CD1c-positive myeloid dendritic cell (primary cell): ENCODE measurements around the gene TDO2.
"Not testable (repeated sequence)": the region's sequence is repeated elsewhere in the genome, so short reads cannot be mapped to it uniquely, and the experiment has no call there.

ENCODE experiments used
- DNase-seq: peaks from one replicate; pipeline ENCODE4 v3.0.0-alpha.2; 2016; ENCODE audit errors: extremely low spot score

TDO2 gene

DNA sequence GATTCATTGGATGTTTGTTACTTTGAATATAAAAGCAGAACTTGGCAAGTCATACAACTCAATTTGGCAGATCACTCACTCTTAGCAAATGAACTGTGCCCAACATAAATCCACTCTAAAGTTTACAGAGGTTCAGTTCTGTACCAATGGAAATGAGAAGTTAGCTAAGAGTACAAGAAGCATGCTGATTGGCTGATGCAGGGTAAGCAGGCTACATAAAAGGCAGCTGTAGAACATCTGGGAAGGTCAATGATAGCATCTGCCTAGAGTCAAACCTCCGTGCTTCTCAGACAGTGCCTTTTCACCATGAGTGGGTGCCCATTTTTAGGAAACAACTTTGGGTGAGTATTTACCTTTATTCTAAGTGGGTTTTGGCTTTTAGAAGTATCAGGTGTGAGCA lies at the start of gene TDO2:
TSS of gene TDO2 (plus strand) at position 244 of the 400 bp plus-strand sequence. CDS start at position 307, 63 bp downstream.
- DNase-seq: no peak

DNA sequence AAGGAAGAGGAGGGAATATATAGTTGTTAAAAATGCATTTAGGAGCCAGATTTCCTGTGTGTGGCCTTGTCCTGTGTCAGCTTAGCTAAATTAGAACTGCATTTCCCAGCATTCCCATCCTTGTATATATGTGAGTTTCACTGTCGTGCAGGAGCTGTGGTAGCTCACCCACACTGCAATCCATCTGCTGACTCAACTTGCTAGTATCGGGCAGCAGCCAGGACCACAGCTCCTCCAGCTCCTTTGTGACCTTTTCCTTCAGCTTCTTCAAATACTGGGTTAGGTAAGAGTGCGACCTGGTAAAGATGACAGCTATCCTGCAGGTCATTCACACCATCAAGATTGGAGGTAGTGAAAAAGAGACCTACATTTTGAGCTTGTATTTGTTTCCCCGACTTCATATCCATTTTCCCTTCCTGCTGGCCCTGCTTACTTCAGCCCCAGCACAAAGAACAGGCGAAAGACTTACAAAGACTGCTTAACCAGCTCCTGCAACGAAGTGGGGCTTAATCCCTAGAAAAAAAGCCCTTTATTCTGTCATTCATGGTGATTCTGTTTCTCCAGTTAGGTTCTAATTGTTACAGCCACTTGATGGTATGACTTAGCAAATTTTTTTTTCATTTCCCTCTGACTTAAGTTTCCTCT lies 48.8 kb upstream of the TDO2 start:
- DNase-seq: no peak

DNA sequence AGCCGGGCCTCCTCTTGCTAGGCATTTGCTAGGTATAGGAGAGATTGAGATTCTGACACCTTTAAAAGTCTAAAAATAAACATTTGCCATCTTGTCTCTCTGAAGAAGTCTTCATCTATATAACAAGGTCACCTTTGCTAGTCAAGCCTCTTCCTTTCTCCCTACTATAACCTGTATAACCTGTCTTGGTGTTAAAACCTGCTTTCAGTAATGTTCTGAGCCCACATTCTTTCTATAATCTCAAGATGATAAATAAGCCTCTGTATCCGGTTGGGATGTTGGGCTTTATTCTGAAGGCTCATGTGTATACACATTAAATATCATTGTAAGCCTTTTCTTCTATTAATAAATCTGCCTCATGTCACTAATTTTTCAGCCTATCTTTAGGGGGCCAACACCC lies 47.6 kb upstream of the TDO2 start:
- DNase-seq: no peak

DNA sequence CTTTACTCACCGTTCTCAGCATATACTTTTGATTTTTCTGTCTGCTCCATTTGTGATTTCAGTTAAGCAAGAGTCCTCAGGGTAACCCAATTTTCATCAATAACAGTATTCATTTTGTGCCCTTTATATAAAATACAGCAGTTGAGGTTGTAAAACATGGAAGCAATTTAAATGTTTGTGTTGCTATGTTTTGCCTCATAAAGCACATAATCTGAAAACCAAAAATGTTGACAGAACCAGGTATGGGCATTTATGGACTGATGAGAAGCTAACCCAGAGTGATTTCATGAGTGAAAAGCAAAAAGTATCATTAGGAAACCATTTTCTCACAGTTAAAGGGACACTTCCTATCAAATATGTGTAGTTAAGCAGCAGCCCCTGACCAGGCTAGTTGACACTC lies 37.3 kb upstream of the TDO2 start, which contains the start of gene ASIC5:
TSS of gene ASIC5 (minus strand) at position 101 of the 400 bp plus-strand sequence. CDS start at position 50, 51 bp downstream.
- DNase-seq: no peak

DNA sequence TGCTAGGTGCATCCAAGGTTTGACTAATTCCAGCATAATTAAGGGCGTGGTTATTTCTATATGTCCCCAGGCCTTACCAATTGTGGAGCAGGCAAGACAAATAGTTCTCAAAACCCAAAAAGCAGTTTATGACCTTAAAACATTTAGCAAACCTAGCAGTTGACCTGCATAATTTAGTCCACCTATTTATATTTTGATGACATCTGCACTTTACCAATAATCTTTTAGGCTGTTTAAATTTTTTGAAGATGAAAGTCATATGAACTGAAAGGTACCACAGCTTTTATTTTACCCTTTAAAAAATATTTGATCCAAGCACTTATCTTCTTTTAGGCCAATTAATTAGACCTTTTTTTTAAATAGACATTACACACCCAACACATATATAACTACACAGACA lies 27.6 kb upstream of the TDO2 start:
- DNase-seq: no peak

DNA sequence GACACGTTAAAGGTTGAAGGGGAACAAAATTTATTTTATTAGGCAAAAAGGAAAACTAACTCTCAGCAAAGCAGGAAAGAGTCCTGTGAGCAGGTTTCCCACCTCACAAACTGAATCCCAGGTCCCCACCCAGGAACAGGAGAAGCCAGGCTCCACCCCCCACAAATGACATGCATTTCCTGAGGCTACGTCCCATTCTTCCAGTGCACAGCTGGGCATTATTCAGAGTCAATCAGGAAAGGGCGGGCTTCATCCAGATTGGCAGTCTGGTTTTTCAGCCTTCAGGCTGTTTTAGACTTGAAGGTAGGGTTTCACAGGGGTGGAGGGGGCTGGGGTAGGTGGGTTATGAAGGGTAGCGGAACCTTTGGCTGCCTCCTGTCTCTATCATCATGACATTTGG lies 25.5 kb upstream of the TDO2 start:
- no peak for DNase-seq

DNA sequence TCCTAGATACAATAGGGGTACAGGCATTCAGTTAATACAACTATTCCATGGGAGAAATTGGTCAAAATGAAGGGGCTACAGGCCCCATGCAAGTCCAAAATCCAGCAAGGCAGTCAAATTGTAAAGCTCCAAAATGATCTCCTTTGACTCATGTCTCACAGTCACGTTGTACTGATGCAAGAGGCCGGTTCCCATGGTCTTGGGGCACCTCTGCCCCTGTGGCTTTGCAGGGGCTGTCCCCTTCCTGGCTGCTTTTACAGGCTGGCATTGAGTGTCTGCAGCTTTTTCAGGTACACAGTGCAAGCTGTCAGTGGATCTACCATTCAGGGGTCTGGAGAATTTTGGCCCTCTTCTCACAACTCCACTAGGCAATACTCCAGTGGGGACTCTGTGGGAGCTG lies 24.9 kb upstream of the TDO2 start:
- DNase-seq: no peak

DNA sequence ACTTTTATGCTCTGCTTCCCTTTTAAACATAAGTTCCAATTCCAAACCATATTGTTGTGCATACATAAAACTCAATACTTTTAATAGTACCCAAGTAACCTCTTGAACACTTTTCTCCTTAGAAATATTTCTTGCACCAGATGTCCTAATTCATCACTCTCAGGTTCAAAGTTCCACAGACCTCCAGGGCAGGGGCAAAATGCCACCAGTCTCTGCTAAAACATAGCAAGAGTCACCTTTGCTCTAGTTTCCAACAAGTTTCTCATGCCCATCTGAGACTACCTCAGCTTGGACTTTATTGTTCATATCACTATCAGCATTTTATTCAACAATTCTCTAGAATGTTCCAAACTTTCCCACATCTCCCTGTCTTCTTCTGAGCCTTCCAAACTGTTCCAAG lies 23.7 kb upstream of the TDO2 start:
- DNase-seq: no peak

DNA sequence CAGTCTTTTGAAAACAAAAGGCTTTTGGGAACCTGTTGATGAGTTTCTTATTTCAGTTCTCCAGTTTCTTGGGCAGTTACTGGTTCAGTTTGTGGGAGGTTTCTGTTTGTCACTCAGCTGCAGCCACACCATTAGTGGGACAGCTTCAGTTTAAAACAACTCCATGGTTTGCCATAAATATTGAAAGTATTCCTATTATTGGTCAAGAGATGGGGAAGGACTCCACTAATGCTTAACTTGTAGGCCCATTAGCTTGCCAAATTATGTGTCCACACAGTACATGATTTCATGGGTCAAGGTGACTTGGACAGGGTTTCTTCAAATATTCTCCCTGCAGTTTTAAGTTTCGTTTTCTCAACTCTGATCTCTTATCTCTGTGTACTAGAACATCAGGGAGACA lies 21.9 kb upstream of the TDO2 start:
- DNase-seq: no peak

DNA sequence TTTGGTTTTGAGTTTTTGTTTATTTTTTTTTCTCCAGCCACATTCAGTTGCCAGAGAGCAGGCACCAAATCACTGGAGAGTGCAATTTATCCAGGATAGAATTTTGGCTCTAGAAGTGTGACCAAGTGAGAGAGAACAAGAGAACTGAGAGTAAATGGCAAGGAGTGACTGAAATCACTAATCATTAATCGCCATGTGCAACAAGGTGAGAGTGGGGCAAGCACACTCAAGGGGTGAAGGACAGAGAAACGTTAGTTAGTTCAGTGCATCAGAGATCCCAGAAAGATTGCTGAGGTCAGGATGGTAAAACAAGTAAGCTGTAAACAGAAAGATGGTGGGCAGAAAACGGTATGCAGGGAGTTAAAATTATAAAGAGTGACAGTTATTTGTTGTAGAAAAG lies 19.6 kb upstream of the TDO2 start:
- no peak for DNase-seq

DNA sequence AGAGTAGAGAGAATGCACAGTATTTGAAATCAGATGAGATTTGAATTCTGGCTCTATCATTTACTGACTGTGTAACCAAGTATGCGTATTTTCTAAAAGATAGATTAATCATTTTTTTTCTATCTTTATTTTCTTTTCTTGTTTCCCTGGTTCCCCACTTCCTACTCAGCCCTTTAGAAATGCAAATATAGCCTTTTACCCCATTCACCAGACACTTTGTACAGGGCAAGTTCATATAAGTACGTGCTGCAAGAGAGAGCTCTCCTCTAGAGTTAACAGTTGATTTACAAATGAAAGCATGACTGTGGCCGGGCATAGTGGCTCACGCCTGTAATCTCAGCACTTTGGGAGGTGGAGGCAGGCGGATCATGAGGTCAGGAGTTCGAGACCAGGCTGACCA lies 17.8 kb upstream of the TDO2 start:
- no peak for DNase-seq

DNA sequence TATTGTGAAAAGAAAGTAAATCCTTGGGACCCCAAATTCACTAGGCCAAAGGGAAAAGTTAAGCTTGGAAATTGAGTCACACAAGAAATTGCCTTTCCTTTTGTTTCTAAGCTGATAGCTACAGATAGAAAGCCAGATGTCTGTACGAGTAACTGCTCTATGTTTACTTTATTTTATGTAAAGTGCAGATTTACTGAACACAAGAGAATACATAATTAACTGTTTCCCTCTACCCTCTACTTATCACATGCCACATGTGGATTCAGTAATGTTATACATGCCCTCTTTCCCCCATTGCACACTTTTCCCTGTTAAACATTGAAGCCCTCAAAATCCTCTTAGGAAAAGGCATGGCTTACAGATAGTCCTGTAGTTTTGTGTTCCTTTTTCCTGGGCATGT lies 16.5 kb upstream of the TDO2 start:
- DNase-seq: no peak

DNA sequence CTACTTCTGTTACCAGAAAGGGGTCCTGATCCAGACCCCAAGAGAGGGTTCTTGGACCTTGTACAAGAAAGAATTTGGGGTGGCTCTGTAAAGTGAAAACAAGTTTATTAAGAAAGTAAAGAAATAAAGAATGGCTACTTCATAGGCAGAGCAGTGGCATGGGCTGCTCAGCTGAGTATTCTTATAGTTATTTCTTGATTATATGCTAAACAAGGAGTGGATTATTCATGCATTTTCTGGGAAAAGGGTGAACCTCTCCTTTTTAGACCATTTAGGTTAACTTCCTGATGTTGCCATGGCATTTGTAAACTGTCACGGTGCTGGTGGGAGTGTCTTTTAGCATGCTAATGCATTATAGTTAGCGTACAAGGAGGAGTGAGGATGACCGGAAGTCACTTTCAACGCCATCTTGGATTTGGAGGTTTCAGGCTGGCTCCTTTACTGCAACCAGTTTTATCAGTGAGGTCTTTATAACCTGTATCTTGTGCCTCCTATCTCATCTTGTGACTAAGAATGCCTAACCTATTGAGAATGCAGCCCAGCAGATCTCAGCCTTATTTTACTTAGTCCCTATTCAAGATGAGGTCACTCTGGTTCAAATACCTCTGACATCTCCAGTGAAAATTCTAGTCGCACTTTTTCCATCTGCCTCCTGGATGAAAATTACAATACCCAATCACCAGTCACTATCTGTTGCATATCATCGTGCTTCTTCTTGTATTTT lies 15.5 kb upstream of the TDO2 start:
- DNase-seq: no peak

DNA sequence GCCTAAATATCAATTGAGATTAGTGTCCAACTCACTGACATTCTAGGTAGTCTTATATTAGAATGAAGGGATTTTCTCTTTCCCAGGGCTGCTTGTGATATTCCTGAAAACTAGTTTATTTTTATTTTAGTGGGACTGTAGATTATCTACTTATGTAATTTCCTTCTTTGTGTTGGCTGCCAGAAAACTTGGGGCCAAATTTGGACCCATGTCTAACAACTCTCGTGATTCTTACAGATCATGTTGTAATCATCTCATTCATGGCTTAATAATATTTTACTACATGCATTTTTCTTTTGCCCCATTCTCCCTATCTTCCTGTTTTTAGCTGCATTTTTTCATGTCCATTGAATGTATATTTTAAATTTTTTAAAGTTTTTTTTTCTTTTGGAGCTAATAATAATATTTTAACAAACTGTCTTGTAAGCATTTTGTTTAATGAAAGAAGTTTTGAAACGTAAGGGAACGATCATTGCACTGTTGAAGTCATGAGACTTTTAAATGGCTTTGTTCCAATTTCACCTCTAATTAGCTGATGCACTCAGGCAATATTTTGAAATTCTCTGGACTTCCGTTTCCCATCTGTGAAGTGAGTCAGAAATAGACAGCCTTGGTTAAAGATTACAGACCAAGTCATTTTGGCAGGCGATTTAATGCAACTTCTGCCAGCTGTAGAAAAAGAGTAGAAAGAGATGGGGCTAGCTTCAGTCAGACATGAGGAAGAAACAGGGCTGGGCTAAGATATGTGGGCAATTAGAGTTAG lies 14.3 kb upstream of the TDO2 start:
- peak; percentile 10 for DNase-seq

DNA sequence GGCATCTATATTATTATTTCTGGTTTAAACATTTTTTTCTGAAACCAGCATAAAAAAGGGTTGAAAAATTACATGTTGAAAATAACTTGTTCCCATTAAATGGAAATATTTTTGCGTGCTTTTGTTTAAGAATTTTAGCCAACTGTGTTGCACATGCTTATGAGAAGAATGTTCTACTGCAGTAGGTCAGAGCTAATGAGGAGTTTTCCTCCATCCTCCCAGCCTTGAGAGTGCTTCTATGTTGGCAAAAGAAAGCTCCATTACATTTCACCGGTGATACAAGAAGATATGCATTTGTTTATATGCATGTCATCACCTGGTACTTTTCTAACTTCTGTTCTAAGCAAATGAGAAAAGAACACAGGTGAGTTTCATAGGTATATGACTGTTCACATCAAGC lies 13.6 kb upstream of the TDO2 start:
- DNase-seq: no peak

DNA sequence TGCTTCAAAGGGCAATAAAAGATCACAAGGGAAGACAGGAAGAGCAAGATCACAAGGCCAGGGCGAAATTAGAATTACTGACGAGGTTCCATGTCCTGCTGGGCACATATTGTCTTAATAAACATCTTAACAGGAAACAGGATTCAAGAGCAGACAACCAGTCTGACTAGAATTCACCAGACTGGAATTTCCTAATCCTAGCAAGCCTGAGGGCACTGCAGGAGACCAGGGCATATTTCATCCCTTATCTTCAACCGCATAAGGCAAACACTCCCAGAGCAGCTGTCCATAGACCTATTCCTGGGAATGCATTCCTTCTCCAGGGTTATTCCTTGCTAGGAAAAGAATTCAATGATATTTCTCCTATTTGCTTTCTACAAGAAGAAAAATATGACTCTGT lies 12.4 kb upstream of the TDO2 start:
- no peak for DNase-seq

DNA sequence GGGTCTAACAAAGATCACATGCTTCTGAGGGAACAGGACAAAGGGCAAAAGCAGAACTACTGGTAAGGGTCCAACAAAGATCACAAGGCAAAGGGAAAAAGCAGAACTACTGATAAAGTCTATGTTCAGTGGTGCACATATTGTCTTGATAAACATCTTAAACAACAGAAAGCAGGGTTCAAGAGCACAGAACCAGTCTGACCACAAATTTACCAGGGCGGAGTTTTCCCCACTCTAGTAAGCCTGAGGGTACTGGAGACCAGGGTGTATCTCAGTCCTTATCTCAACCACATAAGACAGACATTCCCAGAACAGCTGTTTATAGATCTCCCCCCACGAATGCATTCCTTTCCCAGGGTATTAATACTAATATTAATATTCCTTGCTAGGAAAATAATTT lies 5.1 kb upstream of the TDO2 start:
- not testable (repeated sequence) for DNase-seq

DNA sequence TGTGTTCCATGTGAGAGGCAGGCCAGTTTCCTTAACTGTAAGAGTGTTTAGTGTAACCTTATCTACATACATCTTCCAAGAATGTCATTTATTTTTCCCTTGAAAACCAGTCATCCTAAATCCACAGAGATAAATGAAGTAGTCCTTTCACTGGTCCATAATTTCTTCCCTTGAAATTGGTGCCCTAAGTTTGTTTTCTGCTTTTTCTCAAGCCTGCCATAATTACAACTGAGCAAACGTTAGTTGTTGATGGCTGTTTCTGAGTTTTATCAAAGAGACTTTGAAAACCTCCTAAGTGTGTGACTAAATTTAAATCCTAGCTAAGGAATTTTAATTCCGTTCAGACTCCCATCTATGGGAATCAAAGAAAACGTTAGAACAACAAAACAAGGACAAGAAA lies 3.6 kb upstream of the TDO2 start:
- no peak for DNase-seq

DNA sequence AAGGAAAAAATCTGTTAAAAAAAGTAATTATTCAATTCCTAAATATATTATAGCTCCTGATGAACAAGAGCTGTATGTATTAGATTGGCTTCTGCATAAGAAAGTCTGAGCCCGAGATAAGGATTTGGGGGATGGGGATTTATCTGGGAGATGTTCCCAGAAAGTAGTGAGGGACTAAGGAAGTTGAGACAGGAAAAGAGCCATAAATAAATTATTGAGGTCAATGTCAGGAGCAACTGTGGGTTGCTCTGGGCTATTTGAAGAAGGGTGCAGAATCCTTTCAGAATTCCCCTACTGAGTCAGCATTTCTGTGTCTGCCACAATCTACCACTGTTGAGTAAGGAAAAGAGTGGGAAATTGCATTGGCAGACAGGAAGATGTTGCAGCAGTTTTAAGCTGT lies 3.1 kb upstream of the TDO2 start:
- DNase-seq: no peak

DNA sequence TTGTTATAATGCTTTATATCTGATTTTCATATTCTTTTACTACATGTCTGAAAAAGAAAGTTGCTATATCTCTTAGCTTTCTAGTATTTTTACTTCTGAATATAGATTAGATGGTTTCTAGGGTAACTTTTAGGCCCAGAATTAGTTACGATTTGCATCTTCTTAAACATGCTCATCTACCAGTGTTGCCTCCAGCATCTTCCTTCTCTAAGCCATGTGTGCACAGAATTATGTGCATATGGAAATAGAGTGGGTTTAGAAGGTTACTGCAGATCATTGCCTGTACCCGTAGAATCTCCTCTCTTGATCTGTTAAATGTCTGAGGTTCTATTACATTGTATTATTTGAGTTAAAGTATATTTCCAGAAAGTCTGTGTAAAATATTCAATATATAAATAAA lies 2.5 kb upstream of the TDO2 start:
- DNase-seq: no peak

DNA sequence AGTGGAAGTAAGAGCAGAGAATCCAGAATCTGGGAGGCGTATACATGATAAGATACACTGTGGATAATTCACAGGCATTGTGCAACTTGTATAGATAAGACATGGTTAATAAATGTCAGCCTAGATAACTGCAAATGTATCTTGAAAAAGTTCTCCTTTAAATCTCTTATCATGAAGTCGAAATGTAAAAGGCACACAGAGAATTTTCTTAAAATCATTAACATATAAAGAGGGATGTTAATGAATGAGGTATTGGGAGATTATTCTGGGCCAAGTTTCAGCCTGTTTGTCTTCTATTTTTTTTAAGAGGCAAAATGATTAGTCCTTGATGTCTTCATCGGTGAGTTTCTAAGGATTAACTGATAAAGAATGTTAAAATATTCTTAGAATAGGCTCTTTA lies 835 bp downstream of the TDO2 start:
- DNase-seq: no peak

DNA sequence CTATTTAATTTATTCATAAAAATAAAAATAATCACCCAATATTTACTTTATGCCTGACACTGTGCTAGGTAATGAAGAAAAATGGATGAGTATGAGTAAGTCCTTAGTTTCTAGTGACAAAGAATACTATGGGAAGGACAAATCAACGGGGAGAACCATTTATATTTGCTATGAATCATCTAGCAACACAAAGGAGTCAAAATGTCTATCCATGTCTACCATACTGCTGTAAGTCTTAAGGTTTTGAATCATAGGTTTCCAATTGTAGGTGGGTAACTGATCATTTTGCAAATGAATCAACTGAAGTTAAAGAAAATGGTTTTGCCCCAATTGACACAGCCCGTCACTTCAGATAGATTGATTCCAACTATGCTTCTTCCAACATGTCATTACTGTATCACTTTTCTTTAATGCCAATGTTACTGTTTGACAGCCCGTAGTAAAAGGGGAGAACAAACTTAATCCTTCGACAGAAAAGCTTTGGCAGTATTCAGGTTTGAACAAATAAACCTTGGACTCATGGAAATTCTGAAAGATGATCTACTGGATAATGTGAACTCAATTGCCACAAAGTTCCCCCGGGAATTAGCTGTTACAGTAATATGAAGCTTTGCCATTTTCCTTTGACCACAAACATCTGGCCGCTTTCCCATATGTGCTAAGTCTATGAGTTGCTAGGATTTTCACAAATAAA lies 3.2 kb downstream of the TDO2 start:
- no peak for DNase-seq
